COLO668 (cell line): Measurements from ENCODE around the gene LEAP2.
A peak's percentile ranks its signal among the peaks of the same experiment; 100 is the strongest.

Source experiments
- DNase-seq: peaks from one replicate; lab custom pipeline; 2025; ENCODE audit not compliant: unreplicated experiment; lab: John Stamatoyannopoulos, UW

LEAP2 gene

GRCh38 chr5:132876020-132876759, 2.7 kb downstream of the LEAP2 start:
- DNase-seq = no peak

DNA sequence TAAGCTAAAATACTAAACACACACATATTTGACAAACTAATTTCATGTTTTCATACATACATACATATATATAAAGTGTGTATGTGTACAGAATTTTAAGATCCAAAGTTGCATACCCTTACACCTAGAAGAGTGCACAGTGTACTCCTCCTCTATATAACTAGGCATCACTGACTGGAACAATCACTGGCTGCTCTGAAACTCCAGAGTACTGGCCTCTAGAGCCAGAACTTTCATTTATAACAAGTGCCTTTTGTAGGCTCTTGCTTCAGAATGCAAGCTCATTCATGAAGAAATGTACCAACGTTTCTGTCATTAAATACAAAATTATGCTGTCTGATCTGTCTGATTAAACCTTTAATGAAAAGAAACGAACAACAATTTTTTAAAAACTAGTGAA, 4.0 kb downstream of the LEAP2 start:
- DNase-seq = no peak

DNA sequence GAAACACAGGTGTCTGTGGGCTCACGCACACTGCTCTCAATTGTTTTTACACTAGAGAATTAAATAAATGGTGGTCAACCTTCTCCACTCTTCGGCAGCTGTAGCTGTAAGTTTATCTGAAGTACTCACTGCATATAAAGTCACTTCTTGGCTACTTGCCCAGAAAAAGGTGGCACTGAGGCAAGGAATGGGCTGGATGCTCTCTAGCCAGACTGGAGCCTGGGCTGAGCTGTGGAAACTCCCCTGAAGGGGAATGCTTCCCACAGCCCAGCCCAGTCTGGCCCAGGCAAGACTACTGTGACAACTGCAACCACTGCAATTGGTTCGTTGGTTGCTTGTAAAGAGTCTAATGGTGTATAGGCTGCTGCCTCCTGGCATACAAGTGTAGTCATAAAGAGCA, 4.5 kb downstream of the LEAP2 start:
- no peak for DNase-seq

DNA sequence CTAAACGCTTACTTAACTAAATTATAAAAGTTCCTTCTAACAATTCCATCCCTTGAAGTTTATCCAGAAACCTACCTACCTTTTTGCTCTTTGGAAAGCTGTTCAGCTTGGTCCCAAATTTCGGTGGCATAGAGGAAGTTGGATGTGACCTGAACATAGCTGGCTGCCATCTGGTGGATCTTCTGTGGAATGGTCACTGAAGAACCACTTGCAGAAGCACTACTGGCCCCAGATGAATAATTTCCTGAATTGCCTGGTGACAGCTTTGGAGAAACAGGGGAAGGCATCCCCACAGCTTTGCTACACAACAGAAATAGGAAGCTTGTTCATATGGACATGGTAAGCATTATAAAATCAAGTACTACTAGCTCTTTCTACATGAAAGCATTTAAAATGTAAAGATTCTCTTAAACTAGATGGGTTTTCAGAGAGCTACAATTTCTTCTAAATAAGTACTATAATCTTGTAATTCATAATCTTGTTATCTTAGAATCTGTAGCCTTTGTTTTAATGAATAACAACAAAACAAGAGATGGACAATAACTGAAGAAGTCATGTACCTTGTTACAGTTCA, 9.9 kb downstream of the LEAP2 start:
- peak; percentile 14 for DNase-seq

DNA sequence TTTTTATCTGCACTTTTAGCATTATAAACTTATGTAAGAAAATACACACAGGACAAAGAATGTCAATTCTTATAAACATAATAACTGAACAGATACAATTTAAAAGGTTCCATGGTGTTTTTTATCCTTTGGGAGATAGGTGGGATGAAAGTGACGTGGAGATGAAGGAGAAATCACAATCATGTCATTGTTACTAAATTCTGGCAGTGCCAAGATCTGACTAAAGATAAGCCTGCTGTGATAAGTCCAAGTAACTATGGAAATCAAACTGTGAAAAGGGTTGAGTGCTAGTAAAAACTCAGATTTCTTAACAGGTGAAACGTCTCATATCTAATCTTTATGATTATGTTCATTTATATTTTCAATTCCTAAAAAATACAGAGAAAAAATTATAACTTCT, 11.1 kb downstream of the LEAP2 start:
- no peak for DNase-seq

DNA sequence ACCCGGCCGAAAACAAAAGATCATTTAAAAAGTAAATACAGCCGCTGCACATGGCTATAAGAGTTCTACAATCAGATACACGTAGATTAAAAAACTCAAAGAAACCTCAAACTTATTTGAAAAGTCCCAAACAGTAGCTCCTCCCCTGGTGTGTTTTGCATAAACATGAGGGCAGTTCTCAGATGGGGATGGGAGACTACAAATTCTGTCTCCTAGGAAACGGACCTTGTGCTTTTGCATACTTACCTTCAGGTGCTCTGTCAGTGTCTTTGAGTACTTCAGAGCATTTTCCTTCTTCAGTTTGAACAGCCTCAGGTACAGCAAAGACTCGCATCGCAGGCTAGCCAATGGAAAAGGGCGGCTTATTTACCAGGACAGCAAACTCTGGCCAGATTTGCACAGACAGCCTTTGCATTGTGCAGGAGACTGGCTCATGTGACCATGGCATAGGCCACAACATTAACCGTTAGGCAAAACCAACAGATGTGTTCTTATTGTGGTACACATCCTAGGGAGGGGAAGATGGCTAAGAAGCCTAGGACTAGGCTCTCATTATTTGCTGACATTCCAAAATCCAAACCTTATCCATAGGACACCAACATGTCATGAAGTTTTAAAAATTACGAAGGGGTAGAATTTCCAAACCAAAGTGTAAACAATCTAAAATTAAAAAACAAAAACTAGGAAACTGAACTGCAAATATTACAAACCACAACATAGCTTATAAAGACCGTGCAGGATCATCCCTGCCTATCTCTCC, 12.8 kb downstream of the LEAP2 start:
- DNase-seq = no peak

DNA sequence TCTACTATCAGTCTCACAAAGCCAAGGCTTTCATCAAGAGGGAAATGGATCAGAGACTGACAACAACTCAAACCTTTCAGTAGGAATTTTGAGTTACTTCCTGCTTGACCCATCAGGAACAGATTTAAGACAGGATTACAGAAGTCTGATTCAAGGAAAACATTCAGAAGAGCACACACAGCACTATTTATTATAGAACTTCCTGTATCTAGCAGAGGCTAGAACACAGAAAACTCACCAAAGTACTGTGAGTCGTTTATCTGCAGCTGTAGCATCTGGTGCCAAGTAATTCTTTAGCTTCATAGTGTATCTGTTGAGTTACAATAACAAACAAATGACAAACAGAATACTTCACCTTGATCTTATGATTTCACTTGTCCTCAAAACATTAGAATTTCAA, 13.8 kb downstream of the LEAP2 start:
- no peak for DNase-seq

GRCh38 chr5:132889501-132889900, 16.0 kb downstream of the LEAP2 start:
- DNase-seq = no peak

DNA sequence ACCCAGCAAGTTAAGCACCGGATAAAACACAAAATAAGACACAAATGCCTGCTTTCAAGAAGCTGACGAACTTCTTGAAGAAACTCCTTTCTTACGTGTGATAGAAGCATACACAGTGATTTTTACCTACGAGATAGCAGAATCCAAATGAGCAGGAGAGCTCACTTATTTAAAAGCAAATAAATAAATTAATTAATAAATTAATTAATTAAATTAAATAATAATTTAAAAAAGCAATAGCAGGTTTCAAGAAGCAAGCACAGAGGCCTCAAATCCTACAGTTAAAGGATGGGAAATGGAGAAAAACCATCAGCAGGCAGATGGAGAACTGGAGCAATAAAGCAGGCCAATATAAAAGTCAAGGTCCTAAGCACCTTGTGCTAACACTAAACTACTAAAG, 17.3 kb downstream of the LEAP2 start:
- no peak for DNase-seq

DNA sequence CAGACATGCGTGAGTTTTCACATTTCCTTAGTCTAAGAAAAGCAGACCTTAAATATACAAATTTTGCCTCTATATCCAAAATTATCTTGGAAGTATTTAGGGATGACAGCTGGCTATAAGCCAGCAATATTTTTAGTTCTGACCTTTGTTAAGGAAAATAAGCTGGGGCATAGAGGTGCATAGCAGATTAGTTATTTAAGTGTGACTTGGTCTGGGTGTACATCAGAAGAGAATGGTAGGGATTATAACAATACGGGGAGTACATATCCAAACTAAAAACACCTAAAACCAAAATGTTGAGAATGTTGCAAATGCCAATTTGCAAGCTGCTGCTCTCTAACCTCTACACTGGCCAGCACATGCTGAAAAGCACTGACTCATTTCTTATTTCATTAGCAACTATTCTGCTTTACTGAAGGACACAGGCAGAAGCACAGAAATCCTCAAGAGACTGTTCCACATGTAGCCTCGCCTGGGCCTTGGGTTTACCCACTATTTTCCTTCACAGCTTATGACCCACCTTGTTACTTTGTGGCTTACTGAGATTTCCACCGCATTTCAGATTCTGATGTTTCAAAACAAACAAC, 22.3 kb downstream of the LEAP2 start:
- DNase-seq = no peak

DNA sequence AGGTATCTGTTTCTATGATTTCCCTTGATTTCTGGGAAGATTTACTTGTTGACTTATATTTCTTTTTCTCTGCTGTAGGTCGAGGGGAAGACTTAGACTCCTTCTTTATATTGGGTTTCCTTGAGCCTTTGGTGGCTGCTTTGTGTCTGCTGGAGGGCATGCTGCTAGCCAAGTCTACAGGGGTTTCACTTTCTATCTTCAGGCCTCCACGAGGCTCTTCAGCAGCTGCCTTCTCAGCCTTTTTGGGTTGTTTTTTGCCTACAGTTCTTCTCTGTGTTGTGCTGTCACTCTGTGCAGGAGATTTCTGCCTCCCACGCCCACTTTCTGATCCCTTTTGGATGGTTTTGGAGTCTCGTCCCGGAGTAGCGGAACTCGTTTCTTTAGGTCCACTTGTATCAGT, 23.2 kb downstream of the LEAP2 start:
- no peak for DNase-seq

- no peak for DNase-seq
These were observed 24.6 kb downstream of the LEAP2 start for GRCh38 chr5:132898094-132898493.

GRCh38 chr5:132901036-132901435, 27.6 kb downstream of the LEAP2 start:
- DNase-seq = no peak

DNA sequence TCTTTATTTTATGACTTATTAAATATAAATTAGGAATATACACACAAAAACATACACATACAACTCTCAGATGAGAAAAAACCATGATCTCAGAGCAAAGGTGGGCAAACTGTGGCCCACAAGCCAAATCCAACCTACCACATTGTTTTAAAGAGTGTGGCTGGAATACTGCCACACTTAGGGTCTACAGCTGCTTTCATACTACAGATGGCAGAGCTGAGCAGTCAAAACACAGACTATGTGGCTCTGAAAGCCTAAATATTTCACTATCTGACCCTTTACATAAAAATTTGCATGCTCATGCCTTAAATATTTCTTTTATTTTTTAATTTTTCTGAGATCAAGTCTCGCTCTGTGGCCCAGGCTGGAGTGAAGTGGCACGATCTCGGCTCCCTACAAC, 28.3 kb downstream of the LEAP2 start:
- no peak for DNase-seq

- DNase-seq = no peak
These were observed 32.5 kb downstream of the LEAP2 start for GRCh38 chr5:132905938-132906337.

DNA sequence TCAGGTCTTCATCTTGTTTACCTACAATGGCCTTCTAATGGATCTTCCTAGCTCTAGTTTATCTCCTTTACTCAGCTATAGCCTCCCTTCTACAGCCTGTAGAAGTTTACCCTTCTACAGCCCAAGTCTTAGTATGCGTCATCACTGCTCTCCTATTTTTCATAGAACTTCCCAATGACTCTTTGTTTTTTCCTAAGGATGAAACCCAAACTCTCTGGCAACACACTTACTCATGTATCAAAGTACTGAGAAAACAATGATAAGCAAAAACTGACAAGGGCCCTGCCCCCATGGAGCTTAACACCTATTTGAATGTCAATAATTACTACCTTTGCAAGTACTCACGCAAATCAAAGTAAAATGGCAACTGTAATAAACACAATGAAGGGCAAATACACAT, 33.7 kb downstream of the LEAP2 start:
- no peak for DNase-seq

- no peak for DNase-seq
These were observed 36.2 kb downstream of the LEAP2 start for GRCh38 chr5:132909702-132910101.

GRCh38 chr5:132915681-132916080, 42.2 kb downstream of the LEAP2 start:
- no peak for DNase-seq

- DNase-seq = no peak
These were observed 42.6 kb downstream of the LEAP2 start for GRCh38 chr5:132916086-132916485.
